ENCODE data around the gene GDI1.

Gene GDI1

DNA sequence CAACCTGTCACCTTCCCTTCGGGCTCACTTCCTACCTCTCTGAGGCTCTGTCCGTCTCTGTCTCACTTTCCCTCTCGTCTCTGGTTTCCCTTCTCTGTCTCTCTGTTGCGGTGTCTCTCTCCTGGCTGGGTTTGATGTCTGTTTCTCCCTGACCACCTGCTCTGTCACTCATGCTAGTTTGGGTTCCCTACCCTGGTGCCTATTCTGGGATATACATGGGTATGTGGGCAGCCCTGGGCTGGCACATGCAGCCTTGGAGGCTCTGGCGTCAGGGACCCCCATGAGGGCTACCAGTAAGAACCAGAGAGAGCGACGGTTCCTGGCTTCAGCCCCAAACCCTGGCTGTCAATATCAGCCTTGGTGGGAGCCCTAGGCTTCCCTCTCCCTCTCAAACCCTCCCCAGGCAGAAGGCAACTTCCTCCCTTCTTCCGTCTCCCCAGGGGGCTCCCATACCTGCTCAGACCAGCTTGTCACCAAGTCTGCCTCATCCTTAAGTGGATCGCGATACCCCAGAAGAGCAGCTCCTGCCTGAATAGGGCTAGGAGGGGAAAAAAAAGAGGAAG is 28.2 kb upstream of the GDI1 start:
- H3K27ac ChIP-seq (ENCODE audit: extremely low read depth, low read depth, low read length) = no peak overlapping the region
- CTCF ChIA-PET = interaction anchor here (0.6 to 1.4 kb wide), 3 partner anchors 9 to 464 kb away, joined by 3 to 5 read pairs (median 4); no protein-coding TSS in a partner anchor

DNA sequence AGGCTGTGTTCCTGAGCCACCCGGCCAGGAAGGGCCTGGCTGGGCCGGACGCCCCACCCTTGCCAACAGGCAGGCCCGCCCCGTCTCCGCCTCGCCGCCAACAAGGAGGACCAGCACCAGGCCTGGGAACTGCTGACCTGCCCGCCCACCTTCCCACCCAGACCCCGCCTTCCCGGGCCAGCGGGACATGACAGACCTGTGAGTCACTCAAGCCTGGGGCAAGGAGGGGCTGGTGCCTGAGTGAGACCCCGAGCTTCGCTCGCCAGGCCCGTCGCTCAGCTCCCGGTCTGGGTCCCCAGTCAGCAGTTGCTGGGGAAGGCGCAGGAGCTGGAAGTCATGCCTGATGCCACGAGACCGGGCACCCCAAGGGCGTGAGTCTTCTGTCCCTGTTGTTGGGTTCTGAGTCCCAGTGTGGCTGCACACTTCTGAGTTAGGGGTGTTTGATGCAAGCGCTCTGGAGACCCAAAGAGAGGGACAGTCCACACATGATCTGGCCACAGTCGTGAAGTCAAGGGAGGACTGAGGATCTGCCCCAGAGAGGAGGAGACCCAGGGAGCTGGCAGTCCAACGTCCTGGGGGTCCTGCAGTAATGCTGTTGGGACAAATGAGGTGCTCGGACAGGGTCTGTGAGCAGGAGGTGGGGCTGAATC is 27.6 kb upstream of the GDI1 start, which contains the start of gene DNASE1L1:
Gene DNASE1L1 (minus strand): TSS at position 33 of the 650 bp plus-strand sequence. CDS start 3,686 bp downstream, outside the sequence.
- Histone ChIP-seq H3K36me3 (ENCODE audit: control insufficient read depth in 2 of 2, insufficient read depth in 1 of 2, low read length in 2 of 2) (peaks cover 0 to 12% of the 10 kb centered on the region in 2 experiments; a peak in 2 of 3 replicates), H3K27ac (ENCODE audit: extremely low read depth, low read depth, low read length) (no peak within 1 kb of the TSS), H3K4me1 (ENCODE audit: control insufficient read depth, insufficient read depth, low read length) (no peaks in the 10 kb centered on the region; the same call in 1 of the 2 replicates), H3K9me3 (ENCODE audit: control insufficient read depth, insufficient read depth, low read depth, low read length) (no peaks in the 10 kb centered on the region), H3K4me3 (ENCODE audit: low read depth, low read length) (peak within 1 kb of the TSS; percentile 22)
- POLR2A ChIA-PET = interaction anchor here (0.9 to 4.0 kb wide), 8 partner anchors 9 to 82 kb away, joined by 3 to 57 read pairs (median 4); partner anchors contain the start of genes RPL10 and SLC10A3
- CTCF ChIA-PET = interaction anchor here (0.6 to 1.4 kb wide), 3 partner anchors 10 to 465 kb away, joined by 3 to 5 read pairs (median 4); no protein-coding TSS in a partner anchor
- TF ChIP-seq SP3 (tag by site-specific recombination; IDR thresholded peaks at IDR 0.05) (peak; percentile 36; the same call in 1 of the 2 replicates), ZNF391 (tag by site-specific recombination; IDR thresholded peaks at IDR 0.05; ENCODE audit: borderline replicate concordance, low read depth) (no peak), ZNF366 (tag by site-specific recombination; conservative IDR thresholded peaks at IDR 0.05) (no peak), ZNF10 (tag by site-specific recombination; IDR thresholded peaks at IDR 0.05) (0 out of 2 replicates have a peak, but pooled peaks have one; percentile 23), ZSCAN23 (tag by site-specific recombination; IDR thresholded peaks at IDR 0.05) (no peak), ZNF624 (tag by site-specific recombination; IDR thresholded peaks at IDR 0.05) (no peak)
- TF ChIP-seq, protein P1, sequence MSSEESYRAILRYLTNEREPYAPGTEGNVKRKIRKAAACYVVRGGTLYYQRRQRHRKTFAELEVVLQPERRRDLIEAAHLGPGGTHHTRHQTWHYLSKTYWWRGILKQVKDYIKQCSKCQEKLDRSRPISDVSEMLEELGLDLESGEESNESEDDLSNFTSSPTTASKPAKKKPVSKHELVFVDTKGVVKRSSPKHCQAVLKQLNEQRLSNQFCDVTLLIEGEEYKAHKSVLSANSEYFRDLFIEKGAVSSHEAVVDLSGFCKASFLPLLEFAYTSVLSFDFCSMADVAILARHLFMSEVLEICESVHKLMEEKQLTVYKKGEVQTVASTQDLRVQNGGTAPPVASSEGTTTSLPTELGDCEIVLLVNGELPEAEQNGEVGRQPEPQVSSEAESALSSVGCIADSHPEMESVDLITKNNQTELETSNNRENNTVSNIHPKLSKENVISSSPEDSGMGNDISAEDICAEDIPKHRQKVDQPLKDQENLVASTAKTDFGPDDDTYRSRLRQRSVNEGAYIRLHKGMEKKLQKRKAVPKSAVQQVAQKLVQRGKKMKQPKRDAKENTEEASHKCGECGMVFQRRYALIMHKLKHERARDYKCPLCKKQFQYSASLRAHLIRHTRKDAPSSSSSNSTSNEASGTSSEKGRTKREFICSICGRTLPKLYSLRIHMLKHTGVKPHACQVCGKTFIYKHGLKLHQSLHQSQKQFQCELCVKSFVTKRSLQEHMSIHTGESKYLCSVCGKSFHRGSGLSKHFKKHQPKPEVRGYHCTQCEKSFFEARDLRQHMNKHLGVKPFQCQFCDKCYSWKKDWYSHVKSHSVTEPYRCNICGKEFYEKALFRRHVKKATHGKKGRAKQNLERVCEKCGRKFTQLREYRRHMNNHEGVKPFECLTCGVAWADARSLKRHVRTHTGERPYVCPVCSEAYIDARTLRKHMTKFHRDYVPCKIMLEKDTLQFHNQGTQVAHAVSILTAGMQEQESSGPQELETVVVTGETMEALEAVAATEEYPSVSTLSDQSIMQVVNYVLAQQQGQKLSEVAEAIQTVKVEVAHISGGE (tag by site-specific recombination; conservative IDR thresholded peaks at IDR 0.05; ENCODE audit: low read depth) = no peak
- TF ChIP-seq, protein P2, sequence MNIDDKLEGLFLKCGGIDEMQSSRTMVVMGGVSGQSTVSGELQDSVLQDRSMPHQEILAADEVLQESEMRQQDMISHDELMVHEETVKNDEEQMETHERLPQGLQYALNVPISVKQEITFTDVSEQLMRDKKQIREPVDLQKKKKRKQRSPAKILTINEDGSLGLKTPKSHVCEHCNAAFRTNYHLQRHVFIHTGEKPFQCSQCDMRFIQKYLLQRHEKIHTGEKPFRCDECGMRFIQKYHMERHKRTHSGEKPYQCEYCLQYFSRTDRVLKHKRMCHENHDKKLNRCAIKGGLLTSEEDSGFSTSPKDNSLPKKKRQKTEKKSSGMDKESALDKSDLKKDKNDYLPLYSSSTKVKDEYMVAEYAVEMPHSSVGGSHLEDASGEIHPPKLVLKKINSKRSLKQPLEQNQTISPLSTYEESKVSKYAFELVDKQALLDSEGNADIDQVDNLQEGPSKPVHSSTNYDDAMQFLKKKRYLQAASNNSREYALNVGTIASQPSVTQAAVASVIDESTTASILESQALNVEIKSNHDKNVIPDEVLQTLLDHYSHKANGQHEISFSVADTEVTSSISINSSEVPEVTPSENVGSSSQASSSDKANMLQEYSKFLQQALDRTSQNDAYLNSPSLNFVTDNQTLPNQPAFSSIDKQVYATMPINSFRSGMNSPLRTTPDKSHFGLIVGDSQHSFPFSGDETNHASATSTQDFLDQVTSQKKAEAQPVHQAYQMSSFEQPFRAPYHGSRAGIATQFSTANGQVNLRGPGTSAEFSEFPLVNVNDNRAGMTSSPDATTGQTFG (tag by site-specific recombination; IDR thresholded peaks at IDR 0.05; ENCODE audit: borderline replicate concordance) = no peak

More for the DNA sequence above, 28.2 kb upstream of the GDI1 start:
- POLR2A ChIA-PET = interaction anchor here (1.0 to 4.0 kb wide), 7 partner anchors 8 to 81 kb away, joined by 3 to 57 read pairs (median 5); partner anchors contain the start of genes RPL10 and SLC10A3
- TF ChIP-seq SP7 (tag by site-specific recombination; IDR thresholded peaks at IDR 0.05) (no peak), ZNF121 (tag by site-specific recombination; IDR thresholded peaks at IDR 0.05) (no peak), ZNF549 (tag by site-specific recombination; IDR thresholded peaks at IDR 0.05) (no peak), GFI1B (tag by site-specific recombination; IDR thresholded peaks at IDR 0.05) (no peak), ZNF404 (tag by site-specific recombination; IDR thresholded peaks at IDR 0.05) (no peak), GLI2 (tag by site-specific recombination; IDR thresholded peaks at IDR 0.05; ENCODE audit: borderline replicate concordance, low read depth) (no peak), ZNF341 (tag by site-specific recombination; IDR thresholded peaks at IDR 0.05; ENCODE audit: low read depth) (no peak), ZNF202 (tag by site-specific recombination; IDR thresholded peaks at IDR 0.05; ENCODE audit: borderline replicate concordance) (no peak), ZNF311 (tag by site-specific recombination; IDR thresholded peaks at IDR 0.05; ENCODE audit: borderline replicate concordance) (no peak), ZNF837 (tag by site-specific recombination; IDR thresholded peaks at IDR 0.05) (no peak)
- TF ChIP-seq, protein P3, sequence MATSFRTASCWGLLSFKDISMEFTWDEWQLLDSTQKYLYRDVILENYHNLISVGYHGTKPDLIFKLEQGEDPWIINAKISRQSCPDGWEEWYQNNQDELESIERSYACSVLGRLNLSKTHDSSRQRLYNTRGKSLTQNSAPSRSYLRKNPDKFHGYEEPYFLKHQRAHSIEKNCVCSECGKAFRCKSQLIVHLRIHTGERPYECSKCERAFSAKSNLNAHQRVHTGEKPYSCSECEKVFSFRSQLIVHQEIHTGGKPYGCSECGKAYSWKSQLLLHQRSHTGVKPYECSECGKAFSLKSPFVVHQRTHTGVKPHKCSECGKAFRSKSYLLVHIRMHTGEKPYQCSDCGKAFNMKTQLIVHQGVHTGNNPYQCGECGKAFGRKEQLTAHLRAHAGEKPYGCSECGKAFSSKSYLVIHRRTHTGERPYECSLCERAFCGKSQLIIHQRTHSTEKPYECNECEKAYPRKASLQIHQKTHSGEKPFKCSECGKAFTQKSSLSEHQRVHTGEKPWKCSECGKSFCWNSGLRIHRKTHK (tag by site-specific recombination; IDR thresholded peaks at IDR 0.05) = no peak
- TF ChIP-seq, protein P4, sequence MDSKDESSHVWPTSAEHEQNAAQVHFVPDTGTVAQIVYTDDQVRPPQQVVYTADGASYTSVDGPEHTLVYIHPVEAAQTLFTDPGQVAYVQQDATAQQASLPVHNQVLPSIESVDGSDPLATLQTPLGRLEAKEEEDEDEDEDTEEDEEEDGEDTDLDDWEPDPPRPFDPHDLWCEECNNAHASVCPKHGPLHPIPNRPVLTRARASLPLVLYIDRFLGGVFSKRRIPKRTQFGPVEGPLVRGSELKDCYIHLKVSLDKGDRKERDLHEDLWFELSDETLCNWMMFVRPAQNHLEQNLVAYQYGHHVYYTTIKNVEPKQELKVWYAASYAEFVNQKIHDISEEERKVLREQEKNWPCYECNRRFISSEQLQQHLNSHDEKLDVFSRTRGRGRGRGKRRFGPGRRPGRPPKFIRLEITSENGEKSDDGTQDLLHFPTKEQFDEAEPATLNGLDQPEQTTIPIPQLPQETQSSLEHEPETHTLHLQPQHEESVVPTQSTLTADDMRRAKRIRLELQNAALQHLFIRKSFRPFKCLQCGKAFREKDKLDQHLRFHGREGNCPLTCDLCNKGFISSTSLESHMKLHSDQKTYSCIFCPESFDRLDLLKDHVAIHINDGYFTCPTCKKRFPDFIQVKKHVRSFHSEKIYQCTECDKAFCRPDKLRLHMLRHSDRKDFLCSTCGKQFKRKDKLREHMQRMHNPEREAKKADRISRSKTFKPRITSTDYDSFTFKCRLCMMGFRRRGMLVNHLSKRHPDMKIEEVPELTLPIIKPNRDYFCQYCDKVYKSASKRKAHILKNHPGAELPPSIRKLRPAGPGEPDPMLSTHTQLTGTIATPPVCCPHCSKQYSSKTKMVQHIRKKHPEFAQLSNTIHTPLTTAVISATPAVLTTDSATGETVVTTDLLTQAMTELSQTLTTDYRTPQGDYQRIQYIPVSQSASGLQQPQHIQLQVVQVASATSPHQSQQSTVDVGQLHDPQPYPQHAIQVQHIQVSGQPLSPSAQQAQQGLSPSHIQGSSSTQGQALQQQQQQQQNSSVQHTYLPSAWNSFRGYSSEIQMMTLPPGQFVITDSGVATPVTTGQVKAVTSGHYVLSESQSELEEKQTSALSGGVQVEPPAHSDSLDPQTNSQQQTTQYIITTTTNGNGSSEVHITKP (tag by site-specific recombination; IDR thresholded peaks at IDR 0.05) = no peak
- TF ChIP-seq, protein P5, sequence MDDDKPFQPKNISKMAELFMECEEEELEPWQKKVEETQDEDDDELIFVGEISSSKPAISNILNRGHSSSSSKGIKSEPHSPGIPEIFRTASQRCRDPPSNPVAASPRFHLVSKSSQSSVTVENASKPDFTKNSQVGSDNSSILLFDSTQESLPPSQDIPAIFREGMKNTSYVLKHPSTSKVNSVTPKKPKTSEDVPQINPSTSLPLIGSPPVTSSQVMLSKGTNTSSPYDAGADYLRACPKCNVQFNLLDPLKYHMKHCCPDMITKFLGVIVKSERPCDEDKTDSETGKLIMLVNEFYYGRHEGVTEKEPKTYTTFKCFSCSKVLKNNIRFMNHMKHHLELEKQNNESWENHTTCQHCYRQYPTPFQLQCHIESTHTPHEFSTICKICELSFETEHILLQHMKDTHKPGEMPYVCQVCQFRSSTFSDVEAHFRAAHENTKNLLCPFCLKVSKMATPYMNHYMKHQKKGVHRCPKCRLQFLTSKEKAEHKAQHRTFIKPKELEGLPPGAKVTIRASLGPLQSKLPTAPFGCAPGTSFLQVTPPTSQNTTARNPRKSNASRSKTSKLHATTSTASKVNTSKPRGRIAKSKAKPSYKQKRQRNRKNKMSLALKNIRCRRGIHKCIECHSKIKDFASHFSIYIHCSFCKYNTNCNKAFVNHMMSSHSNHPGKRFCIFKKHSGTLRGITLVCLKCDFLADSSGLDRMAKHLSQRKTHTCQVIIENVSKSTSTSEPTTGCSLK (tag by site-specific recombination; IDR thresholded peaks at IDR 0.05) = no peak
- Histone ChIP-seq H3K4me1 (ENCODE audit: control insufficient read depth, insufficient read depth, low read length) (no peaks in the 10 kb centered on the region; the same call in 1 of the 2 replicates), H3K4me3 (ENCODE audit: low read depth, low read length) (peak overlapping the region; percentile 22), H3K36me3 (ENCODE audit: control insufficient read depth in 2 of 2, insufficient read depth in 1 of 2, low read length in 2 of 2) (peaks cover 0 to 9% of the 10 kb centered on the region in 2 experiments; a peak in 2 of 3 replicates), H3K9me3 (ENCODE audit: control insufficient read depth, insufficient read depth, low read depth, low read length) (no peaks in the 10 kb centered on the region)

All from HEK293 (cell line).